ENCODE data around the gene TFF3.

The TFF3 gene

DNA sequence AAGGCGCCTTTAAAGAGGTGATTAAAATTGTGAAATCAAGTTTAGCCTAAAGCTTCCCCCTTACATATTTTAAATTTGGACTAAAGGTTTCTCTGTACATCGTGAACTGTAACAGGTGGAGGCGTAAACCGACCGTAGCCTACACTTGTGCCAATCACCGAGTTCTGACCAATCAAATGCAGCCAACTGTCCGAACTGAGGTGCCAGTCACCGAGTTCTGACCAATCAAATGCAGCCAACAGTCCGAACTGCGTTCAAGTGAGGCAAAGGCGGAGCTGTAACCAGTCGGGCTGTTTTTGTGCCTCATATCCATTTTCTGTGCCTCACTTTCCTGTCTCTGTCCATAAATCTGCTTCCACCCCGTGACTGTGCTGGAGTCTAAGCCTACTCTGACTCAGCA, 43.7 kb upstream of the TFF3 start:
- no peak for TF ChIP-seq ZNF274 (IDR thresholded peaks at IDR 0.05; ENCODE audit: low read depth, low read length)
- TF ChIP-seq YY1 (IDR thresholded peaks at IDR 0.05; ENCODE audit: insufficient read depth, insufficient read length): no peak
- no peak for TF ChIP-seq SUZ12 (IDR thresholded peaks at IDR 0.05; ENCODE audit: extremely low read depth, insufficient read depth, insufficient read length)
- H3K9ac ChIP-seq (ENCODE audit: insufficient read length, low read depth): no peak overlapping the region

DNA sequence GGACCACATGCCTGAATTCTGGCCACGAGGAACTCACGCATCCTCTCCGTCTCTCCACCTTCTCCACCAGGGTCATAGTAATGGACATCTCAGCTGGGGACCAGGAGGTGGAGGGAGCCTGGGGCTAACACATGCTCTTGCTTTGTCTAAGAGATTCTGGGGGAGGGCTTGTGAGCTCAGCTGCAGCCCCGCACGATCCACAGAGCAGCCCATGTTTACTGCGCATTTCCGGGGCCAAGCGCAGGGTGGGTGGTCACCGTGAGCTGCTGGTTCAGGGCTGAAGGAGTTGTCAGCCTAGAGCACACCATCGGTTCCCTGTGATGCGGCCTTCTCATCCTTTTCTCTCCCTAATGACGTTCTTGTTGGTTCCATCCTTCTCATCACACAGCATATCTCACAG, 43.1 kb upstream of the TFF3 start:
- H3K9ac ChIP-seq (ENCODE audit: insufficient read length, low read depth): no peak overlapping the region
- H3K4me1 ChIP-seq (ENCODE audit: insufficient read depth, insufficient read length): peaks cover 3% of the 10 kb centered on the region
- no peaks in the 10 kb centered on the region for H3K27me3 ChIP-seq (ENCODE audit: insufficient read depth, insufficient read length)

More for the DNA sequence above, 43.7 kb upstream of the TFF3 start:
- DNase-seq (ENCODE audit: low read depth, low spot score): no peak
- Histone ChIP-seq H3K9me3 (ENCODE audit: insufficient read depth, low read length) (peaks cover 8% of the 10 kb centered on the region; the same call in 1 of the 2 replicates), H3K4me3 (ENCODE audit: insufficient read length, low read depth) (no peak overlapping the region), H3K4me1 (ENCODE audit: insufficient read depth, insufficient read length) (peaks cover 4% of the 10 kb centered on the region), H3K36me3 (ENCODE audit: insufficient read depth, insufficient read length, low read length) (no peaks in the 10 kb centered on the region), H3K27me3 (ENCODE audit: insufficient read depth, insufficient read length) (no peaks in the 10 kb centered on the region)

DNA sequence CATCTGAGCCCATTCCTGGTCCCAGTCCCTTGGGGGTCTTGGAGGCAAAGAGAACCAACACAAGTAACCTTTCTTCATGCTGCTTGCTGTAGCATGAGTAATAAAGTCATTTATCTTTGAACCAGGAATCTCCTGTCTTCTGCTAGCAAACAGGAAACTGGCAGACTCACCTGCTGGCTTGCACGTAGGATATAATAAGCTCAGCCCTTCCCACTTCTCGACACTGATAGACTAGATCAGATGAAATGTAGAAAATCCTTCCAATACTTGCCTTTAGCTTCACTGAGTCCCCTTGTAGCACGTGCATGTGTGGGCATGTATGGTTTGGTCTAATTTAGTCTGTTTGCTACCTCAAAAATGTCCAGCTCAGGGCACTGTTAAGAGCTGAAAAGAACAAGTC, 42.1 kb upstream of the TFF3 start:
- peaks cover 8% of the 10 kb centered on the region; the same call in 1 of the 2 replicates for H3K9me3 ChIP-seq (ENCODE audit: insufficient read depth, low read length)
- no peak overlapping the region for H3K4me3 ChIP-seq (ENCODE audit: insufficient read length, low read depth)
- H3K27me3 ChIP-seq (ENCODE audit: insufficient read depth, insufficient read length): no peaks in the 10 kb centered on the region
- peaks cover 2% of the 10 kb centered on the region for H3K4me1 ChIP-seq (ENCODE audit: insufficient read depth, insufficient read length)
- TF ChIP-seq YY1 (IDR thresholded peaks at IDR 0.05; ENCODE audit: insufficient read depth, insufficient read length) (no peak), SUZ12 (IDR thresholded peaks at IDR 0.05; ENCODE audit: extremely low read depth, insufficient read depth, insufficient read length) (no peak), ZNF274 (IDR thresholded peaks at IDR 0.05; ENCODE audit: low read depth, low read length) (no peak)
- no peak for DNase-seq (ENCODE audit: low read depth, low spot score)
- no peak overlapping the region for H3K9ac ChIP-seq (ENCODE audit: insufficient read length, low read depth)
- H3K36me3 ChIP-seq (ENCODE audit: insufficient read depth, insufficient read length, low read length): no peaks in the 10 kb centered on the region

More for the DNA sequence above, 43.1 kb upstream of the TFF3 start:
- Histone ChIP-seq H3K36me3 (ENCODE audit: insufficient read depth, insufficient read length, low read length) (no peaks in the 10 kb centered on the region), H3K9me3 (ENCODE audit: insufficient read depth, low read length) (peaks cover 8% of the 10 kb centered on the region; the same call in 1 of the 2 replicates), H3K4me3 (ENCODE audit: insufficient read length, low read depth) (no peak overlapping the region)
- no peak for DNase-seq (ENCODE audit: low read depth, low spot score)
- TF ChIP-seq SUZ12 (IDR thresholded peaks at IDR 0.05; ENCODE audit: extremely low read depth, insufficient read depth, insufficient read length) (no peak), ZNF274 (IDR thresholded peaks at IDR 0.05; ENCODE audit: low read depth, low read length) (no peak), YY1 (IDR thresholded peaks at IDR 0.05; ENCODE audit: insufficient read depth, insufficient read length) (no peak)

DNA sequence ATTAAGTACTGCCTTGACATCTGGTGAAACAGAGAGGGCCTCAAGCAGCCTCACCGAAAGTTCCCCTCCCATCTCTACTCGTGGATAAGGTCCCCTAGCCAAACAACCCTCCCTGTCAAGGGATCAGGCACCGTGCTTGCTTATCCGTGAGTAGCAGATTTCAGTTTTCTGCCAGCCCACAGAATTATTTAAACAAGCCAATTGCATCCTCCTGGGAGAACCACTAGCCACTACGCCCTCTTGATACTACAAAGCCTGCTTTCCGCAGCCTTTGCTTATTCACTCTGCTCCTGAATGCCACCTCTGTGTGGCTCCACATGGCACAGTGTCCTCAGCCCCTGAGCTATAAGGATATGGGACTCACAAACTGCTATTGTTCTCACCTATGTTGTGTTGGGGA, 41.4 kb upstream of the TFF3 start:
- Histone ChIP-seq H3K9ac (ENCODE audit: insufficient read length, low read depth) (no peak overlapping the region), H3K9me3 (ENCODE audit: insufficient read depth, low read length) (peaks cover 8% of the 10 kb centered on the region; the same call in 1 of the 2 replicates), H3K27me3 (ENCODE audit: insufficient read depth, insufficient read length) (no peaks in the 10 kb centered on the region), H3K4me1 (ENCODE audit: insufficient read depth, insufficient read length) (peaks cover 2% of the 10 kb centered on the region), H3K4me3 (ENCODE audit: insufficient read length, low read depth) (no peak overlapping the region), H3K36me3 (ENCODE audit: insufficient read depth, insufficient read length, low read length) (no peaks in the 10 kb centered on the region)
- DNase-seq (ENCODE audit: low read depth, low spot score): no peak
- TF ChIP-seq SUZ12 (IDR thresholded peaks at IDR 0.05; ENCODE audit: extremely low read depth, insufficient read depth, insufficient read length) (no peak), YY1 (IDR thresholded peaks at IDR 0.05; ENCODE audit: insufficient read depth, insufficient read length) (no peak), ZNF274 (IDR thresholded peaks at IDR 0.05; ENCODE audit: low read depth, low read length) (no peak)

DNA sequence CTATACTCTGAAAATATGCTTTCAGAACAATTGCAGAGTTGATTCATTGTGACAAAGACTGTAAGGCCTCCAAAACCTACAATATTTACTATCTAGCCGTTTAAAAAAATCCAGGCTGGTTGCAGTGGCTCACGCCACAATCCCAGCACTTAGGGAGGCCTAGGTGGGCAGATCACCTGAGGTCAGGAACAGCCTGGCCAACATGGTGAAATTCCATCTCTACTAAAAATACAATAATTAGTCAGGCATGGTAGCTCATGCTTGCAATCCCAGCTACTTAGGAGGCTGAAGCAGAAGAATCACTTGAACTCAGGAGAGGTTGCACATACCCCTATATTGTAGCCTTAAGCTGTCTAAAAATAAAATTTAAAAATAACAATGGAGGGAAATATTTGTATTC, 40.8 kb upstream of the TFF3 start:
- Histone ChIP-seq H3K4me3 (ENCODE audit: insufficient read length, low read depth) (no peak overlapping the region), H3K36me3 (ENCODE audit: insufficient read depth, insufficient read length, low read length) (no peaks in the 10 kb centered on the region), H3K4me1 (ENCODE audit: insufficient read depth, insufficient read length) (peaks cover 2% of the 10 kb centered on the region), H3K9me3 (ENCODE audit: insufficient read depth, low read length) (peaks cover 8% of the 10 kb centered on the region; the same call in 1 of the 2 replicates), H3K27me3 (ENCODE audit: insufficient read depth, insufficient read length) (no peaks in the 10 kb centered on the region), H3K9ac (ENCODE audit: insufficient read length, low read depth) (no peak overlapping the region)
- no peak for TF ChIP-seq YY1 (IDR thresholded peaks at IDR 0.05; ENCODE audit: insufficient read depth, insufficient read length)
- TF ChIP-seq ZNF274 (IDR thresholded peaks at IDR 0.05; ENCODE audit: low read depth, low read length): no peak
- TF ChIP-seq SUZ12 (IDR thresholded peaks at IDR 0.05; ENCODE audit: extremely low read depth, insufficient read depth, insufficient read length): no peak
- no peak for DNase-seq (ENCODE audit: low read depth, low spot score)

DNA sequence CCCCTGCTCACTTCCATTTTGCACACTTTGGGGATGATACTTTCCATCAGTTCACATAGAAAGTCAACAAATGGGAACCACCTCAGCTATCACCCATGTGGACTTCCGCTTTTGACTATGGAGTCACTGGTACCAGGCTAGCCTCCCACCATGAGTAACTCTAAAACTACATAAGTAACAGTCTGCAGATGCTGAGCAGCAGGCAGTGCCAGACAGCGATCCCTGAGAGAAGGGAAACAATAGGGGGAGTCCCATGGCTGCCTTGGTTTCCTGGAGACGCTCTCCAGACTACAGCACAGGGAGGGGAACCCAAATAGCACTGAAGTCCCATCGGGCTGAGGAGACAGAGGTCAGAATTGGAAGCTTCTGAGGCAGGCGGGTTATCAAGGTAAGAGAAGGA, 38.4 kb upstream of the TFF3 start:
- H3K9me3 ChIP-seq (ENCODE audit: insufficient read depth, low read length): no peaks in the 10 kb centered on the region
- DNase-seq (ENCODE audit: low read depth, low spot score): no peak
- H3K4me3 ChIP-seq (ENCODE audit: insufficient read length, low read depth): no peak overlapping the region
- H3K27me3 ChIP-seq (ENCODE audit: insufficient read depth, insufficient read length): no peaks in the 10 kb centered on the region
- no peak overlapping the region for H3K9ac ChIP-seq (ENCODE audit: insufficient read length, low read depth)
- no peaks in the 10 kb centered on the region for H3K36me3 ChIP-seq (ENCODE audit: insufficient read depth, insufficient read length, low read length)
- TF ChIP-seq ZNF274 (IDR thresholded peaks at IDR 0.05; ENCODE audit: low read depth, low read length): no peak
- TF ChIP-seq SUZ12 (IDR thresholded peaks at IDR 0.05; ENCODE audit: extremely low read depth, insufficient read depth, insufficient read length): no peak
- no peak for TF ChIP-seq YY1 (IDR thresholded peaks at IDR 0.05; ENCODE audit: insufficient read depth, insufficient read length)
- no peaks in the 10 kb centered on the region for H3K4me1 ChIP-seq (ENCODE audit: insufficient read depth, insufficient read length)

DNA sequence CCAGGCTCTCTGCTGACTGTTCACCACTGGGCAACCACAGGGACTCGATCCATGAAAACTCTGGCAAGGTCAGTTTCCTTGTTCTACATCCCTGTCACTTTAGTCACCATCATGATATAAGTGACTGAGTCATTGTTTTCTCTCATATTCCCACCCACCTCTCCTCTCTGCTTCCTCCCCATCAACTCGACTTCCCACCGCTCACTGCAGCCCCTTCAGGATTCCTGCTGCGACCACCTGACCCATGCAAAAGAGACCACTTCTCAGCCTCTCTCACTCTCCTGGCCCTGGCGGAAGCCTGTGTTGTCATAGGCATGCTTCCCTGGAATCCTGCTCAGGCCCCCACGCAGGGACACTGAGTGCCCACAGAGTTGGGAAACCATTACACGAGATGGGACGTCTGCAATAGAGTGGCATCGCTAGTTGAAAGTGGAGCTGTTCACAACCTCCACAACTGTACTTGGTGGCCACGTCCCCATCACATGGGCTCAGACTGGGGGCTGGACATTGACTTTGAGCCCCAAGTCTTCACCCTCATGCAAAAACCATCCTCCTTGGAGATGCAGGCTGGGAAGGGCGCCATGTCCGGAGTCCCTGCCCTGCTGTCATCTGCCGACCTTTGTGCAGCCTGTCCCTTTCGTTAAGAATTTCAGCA, 37.4 kb upstream of the TFF3 start:
- no peaks in the 10 kb centered on the region for H3K9me3 ChIP-seq (ENCODE audit: insufficient read depth, low read length)
- DNase-seq (ENCODE audit: low read depth, low spot score): no peak
- H3K36me3 ChIP-seq (ENCODE audit: insufficient read depth, insufficient read length, low read length): no peaks in the 10 kb centered on the region
- H3K9ac ChIP-seq (ENCODE audit: insufficient read length, low read depth): no peak overlapping the region
- H3K4me1 ChIP-seq (ENCODE audit: insufficient read depth, insufficient read length): no peaks in the 10 kb centered on the region
- no peak for TF ChIP-seq YY1 (IDR thresholded peaks at IDR 0.05; ENCODE audit: insufficient read depth, insufficient read length)
- H3K27me3 ChIP-seq (ENCODE audit: insufficient read depth, insufficient read length): no peaks in the 10 kb centered on the region
- no peak overlapping the region for H3K4me3 ChIP-seq (ENCODE audit: insufficient read length, low read depth)

Data from NT2/D1 (cell line).